Osteocyte (in vitro differentiated cells): ENCODE data around the gene ARID4A. TPM values are rescaled to one million over a fixed set of nuclear protein-coding genes. Genes with fewer than 3 reads are reported as not detected.
"Not testable (repeated sequence)": the region's sequence is repeated elsewhere in the genome, so short reads cannot be mapped to it uniquely, and the experiment has no call there.

Experiments
- DNase-seq: peaks from one replicate; pipeline ENCODE4 v3.0.0; 2021; ENCODE audit warnings: mixed read lengths; ENCODE audit not compliant: unreplicated experiment; ENCODE audit errors: extremely low spot score
- H3K27ac Mint-ChIP-seq: one replicate; pipeline ENCODE4 v1.8.0; 2021; ENCODE audit warnings: mild to moderate bottlenecking, mixed read lengths; ENCODE audit not compliant: unreplicated experiment
- H3K27me3 Mint-ChIP-seq: one replicate; pipeline ENCODE4 v1.8.0; 2021; ENCODE audit warnings: mixed read lengths; ENCODE audit not compliant: unreplicated experiment
- H3K36me3 Mint-ChIP-seq: one replicate; pipeline ENCODE4 v1.8.0; 2021; ENCODE audit warnings: mixed read lengths; ENCODE audit not compliant: unreplicated experiment
- H3K4me1 Mint-ChIP-seq: one replicate; pipeline ENCODE4 v1.8.0; 2021; ENCODE audit warnings: mixed read lengths; ENCODE audit not compliant: unreplicated experiment
- H3K4me3 Mint-ChIP-seq: one replicate; pipeline ENCODE4 v1.8.0; 2021; ENCODE audit warnings: mild to moderate bottlenecking, moderate library complexity, mixed read lengths; ENCODE audit not compliant: unreplicated experiment
- H3K9me3 Mint-ChIP-seq: one replicate; pipeline ENCODE4 v1.8.0; 2021; ENCODE audit warnings: mixed read lengths; ENCODE audit not compliant: unreplicated experiment
- total RNA-seq: library from RNA; stranded (reverse); gene quantifications from 2 replicates; pipeline ENCODE4 v1.2.1, GENCODE V29; 2021
- TF ChIP-seq, protein P1 (sequence below): fragments of 200-600 bp; sonication (generic); IDR thresholded peaks from 2 replicates; pipeline ENCODE4 v1.5.0; 2021; ENCODE audit warnings: antibody characterized with exemption, mild to moderate bottlenecking, moderate library complexity

The ARID4A gene
- total RNA-seq, 1 donor from 2014 or later: 19.1 TPM

DNA sequence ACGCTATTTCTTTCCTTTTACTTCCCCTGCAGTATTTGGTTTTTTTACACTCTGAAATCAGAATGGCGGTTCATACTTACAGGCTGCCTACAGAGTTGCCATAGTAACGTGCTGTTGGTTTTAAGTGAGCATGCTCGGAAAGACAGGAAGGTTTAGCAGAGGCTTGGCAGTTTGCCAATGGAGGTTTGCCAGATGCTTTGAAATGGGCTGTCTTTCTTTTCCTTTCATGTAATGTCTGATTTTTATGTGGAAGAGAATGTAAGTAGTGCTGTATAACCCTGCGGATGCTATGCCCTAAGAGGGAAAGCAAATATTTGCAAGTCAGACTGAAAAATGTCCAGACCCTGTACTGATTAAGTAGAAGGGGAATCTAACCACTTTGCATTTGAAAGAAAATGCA lies 32.8 kb downstream of the ARID4A start:
- H3K27me3 Mint-ChIP-seq: no peaks in the 10 kb centered on the region
- TF ChIP-seq, protein P1, sequence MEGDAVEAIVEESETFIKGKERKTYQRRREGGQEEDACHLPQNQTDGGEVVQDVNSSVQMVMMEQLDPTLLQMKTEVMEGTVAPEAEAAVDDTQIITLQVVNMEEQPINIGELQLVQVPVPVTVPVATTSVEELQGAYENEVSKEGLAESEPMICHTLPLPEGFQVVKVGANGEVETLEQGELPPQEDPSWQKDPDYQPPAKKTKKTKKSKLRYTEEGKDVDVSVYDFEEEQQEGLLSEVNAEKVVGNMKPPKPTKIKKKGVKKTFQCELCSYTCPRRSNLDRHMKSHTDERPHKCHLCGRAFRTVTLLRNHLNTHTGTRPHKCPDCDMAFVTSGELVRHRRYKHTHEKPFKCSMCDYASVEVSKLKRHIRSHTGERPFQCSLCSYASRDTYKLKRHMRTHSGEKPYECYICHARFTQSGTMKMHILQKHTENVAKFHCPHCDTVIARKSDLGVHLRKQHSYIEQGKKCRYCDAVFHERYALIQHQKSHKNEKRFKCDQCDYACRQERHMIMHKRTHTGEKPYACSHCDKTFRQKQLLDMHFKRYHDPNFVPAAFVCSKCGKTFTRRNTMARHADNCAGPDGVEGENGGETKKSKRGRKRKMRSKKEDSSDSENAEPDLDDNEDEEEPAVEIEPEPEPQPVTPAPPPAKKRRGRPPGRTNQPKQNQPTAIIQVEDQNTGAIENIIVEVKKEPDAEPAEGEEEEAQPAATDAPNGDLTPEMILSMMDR: no peak
- peaks cover 18% of the 10 kb centered on the region for H3K4me1 Mint-ChIP-seq
- H3K9me3 Mint-ChIP-seq: no peaks in the 10 kb centered on the region
- peak; percentile 94 for DNase-seq
- H3K27ac Mint-ChIP-seq: peak overlapping the region; percentile 94
- peaks cover 28% of the 10 kb centered on the region for H3K36me3 Mint-ChIP-seq
- peak overlapping the region; percentile 62 for H3K4me3 Mint-ChIP-seq

DNA sequence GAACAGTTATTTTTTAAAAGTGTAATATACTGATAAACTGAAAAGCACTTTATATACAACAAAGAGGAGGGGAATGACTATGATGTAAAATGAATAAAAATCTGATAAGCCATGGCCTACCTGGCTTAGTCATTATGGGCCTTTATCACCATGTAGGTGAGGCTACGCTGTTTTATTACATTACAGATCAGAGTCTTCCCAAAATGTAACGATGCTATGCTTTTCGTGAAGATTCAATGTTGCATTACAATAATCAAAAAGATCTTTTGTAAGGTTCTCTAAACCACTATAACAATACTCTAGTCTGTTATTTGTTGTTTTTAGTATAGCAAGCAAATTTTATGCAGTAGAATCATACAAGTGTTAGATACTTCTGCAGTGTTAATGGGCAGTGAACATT lies 34.2 kb downstream of the ARID4A start:
- H3K27me3 Mint-ChIP-seq: no peaks in the 10 kb centered on the region
- no peak overlapping the region for H3K27ac Mint-ChIP-seq
- H3K4me1 Mint-ChIP-seq: peaks cover 18% of the 10 kb centered on the region
- peaks cover 24% of the 10 kb centered on the region for H3K36me3 Mint-ChIP-seq
- H3K4me3 Mint-ChIP-seq: no peak overlapping the region
- DNase-seq: no peak
- TF ChIP-seq, protein P1: no peak
- no peaks in the 10 kb centered on the region for H3K9me3 Mint-ChIP-seq

DNA sequence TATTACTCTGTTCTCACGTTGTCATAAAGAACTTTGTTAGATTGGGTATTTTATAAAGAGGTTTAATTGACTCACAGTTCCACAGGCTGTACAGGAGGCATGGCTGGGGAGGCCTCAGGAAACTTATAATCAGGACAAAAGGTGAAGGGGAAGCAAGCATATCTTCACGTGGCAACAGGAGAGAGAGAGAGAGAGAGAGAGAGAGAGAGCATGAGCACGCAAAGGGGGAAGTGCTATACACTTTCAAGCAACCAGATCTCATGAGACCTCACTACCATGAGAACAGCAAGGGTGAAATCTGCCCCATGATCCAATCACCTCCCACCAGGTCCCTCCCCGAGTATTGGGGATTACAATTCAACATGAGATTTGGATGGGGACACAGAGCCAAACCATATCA lies 41.3 kb downstream of the ARID4A start:
- not testable (repeated sequence) for H3K27me3 Mint-ChIP-seq, H3K27ac Mint-ChIP-seq, H3K9me3 Mint-ChIP-seq, H3K4me3 Mint-ChIP-seq, DNase-seq, H3K4me1 Mint-ChIP-seq
- H3K36me3 Mint-ChIP-seq: peaks cover 20% of the 10 kb centered on the region

DNA sequence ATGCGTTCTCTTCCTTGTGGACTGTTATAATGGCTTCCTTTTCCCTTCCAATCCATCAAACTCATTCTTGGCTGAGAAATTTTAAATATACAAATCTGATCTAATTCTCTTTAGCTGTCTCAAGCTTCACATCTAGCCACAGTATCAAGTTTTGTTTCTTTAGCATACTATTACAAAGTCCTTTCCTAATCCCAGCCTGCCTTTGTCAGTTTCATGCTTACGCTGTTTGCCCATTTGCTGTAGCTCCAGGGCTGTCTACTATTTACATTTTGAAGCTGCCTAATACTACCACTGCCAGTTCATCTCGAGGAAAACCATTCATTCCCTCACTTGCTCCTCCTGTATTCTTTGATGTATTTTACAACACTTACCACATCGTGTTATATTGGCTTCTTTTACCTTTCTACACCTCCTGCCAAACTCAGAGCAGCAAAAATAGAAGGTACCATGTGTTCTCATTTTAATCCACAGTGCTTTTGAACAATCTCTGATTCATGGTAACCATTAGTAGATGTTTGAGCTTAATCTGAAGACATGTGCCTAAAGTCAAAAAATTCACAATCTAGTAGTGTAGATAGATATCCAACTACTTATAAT lies 42.9 kb downstream of the ARID4A start:
- no peaks in the 10 kb centered on the region for H3K27me3 Mint-ChIP-seq
- H3K27ac Mint-ChIP-seq: no peak overlapping the region
- DNase-seq: no peak
- peaks cover 4% of the 10 kb centered on the region for H3K4me1 Mint-ChIP-seq
- TF ChIP-seq, protein P1: no peak
- H3K36me3 Mint-ChIP-seq: peaks cover 15% of the 10 kb centered on the region
- no peaks in the 10 kb centered on the region for H3K9me3 Mint-ChIP-seq
- H3K4me3 Mint-ChIP-seq: no peak overlapping the region

GRCh38 chr14:58343535-58343934 lies 45.2 kb downstream of the ARID4A start:
- not testable (repeated sequence) for DNase-seq, H3K9me3 Mint-ChIP-seq, H3K27me3 Mint-ChIP-seq, H3K4me1 Mint-ChIP-seq, H3K4me3 Mint-ChIP-seq, H3K27ac Mint-ChIP-seq
- H3K36me3 Mint-ChIP-seq: peaks cover 26% of the 10 kb centered on the region

DNA sequence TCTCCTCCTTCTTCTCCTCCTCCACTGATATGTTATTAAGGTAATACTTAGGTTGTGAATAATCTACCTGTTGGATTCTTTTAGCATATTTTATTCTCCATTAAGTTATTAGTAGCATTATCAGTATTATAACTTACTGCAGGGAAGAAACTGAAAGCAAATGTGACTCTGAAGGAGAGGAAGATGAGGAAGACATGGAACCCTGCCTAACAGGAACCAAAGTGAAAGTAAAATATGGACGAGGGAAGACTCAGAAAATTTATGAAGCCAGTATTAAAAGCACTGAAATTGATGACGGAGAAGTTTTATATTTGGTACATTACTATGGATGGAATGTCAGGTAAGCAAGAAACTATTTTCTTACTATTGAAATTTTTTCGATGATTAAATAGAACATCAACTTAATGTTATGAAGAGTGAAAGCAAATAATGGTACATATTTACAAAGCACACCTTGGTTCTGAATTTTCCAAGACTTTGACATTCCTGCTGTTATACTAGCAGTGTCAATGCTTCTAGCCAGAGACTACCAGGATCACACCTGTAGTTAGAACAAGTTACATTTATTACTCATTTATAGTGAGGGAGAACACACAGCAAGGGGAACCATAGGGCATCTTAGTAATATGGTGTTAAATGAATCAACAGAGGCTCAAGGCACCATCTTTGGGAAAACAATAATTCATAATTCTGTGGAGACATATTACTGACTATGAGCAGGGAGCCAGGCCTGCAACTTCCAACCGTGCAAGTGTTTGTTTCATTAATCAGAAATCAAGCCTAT lies 55.4 kb downstream of the ARID4A start:
- TF ChIP-seq, protein P1: no peak
- H3K9me3 Mint-ChIP-seq: no peaks in the 10 kb centered on the region
- H3K27ac Mint-ChIP-seq: peak overlapping the region; percentile 42
- H3K27me3 Mint-ChIP-seq: no peaks in the 10 kb centered on the region
- peaks cover 37% of the 10 kb centered on the region for H3K36me3 Mint-ChIP-seq
- DNase-seq: no peak
- no peaks in the 10 kb centered on the region for H3K4me1 Mint-ChIP-seq
- peak overlapping the region; percentile 10 for H3K4me3 Mint-ChIP-seq
